H9 (cell line): ENCODE results near the gene CPAMD8. TPM values are rescaled to one million over a fixed set of nuclear protein-coding genes. Genes with fewer than 3 reads are reported as not detected.

Source experiments
- DNase-seq: peaks from one replicate; pipeline ENCODE4 v3.0.0-alpha.2; 2017
- H2AFZ ChIP-seq: one replicate; pipeline ENCODE4 v1.6.1; 2013; ENCODE audit warnings: mild to moderate bottlenecking, low read length, control low read depth, moderate library complexity
- H2AK5ac ChIP-seq: 2 replicates; pipeline ENCODE4 v1.6.1; 2013; ENCODE audit warnings: low read length, control low read depth, mixed read lengths; ENCODE audit not compliant: insufficient read length
- H2BK120ac ChIP-seq: one replicate; pipeline ENCODE4 v1.6.1; 2013; ENCODE audit warnings: low read depth, mild to moderate bottlenecking, low read length, control low read depth, inconsistent platforms; ENCODE audit not compliant: poor library complexity, severe bottlenecking
- H2BK12ac ChIP-seq: 2 replicates; pipeline ENCODE4 v1.6.1; 2013; ENCODE audit warnings: low read length, control low read depth, mixed read lengths, low read depth; ENCODE audit not compliant: insufficient read length
- H2BK15ac ChIP-seq: 2 replicates; pipeline ENCODE4 v1.6.1; 2013; ENCODE audit warnings: low read depth, low read length, control low read depth
- H2BK20ac ChIP-seq: one replicate; pipeline ENCODE4 v1.6.1; 2013; ENCODE audit warnings: low read depth, mild to moderate bottlenecking, low read length, control low read depth, inconsistent platforms; ENCODE audit not compliant: poor library complexity, severe bottlenecking
- H2BK5ac ChIP-seq: 2 replicates; pipeline ENCODE4 v1.6.1; 2013; ENCODE audit warnings: low read length, control low read depth, mixed read lengths; ENCODE audit not compliant: insufficient read length
- H3K14ac ChIP-seq: 2 replicates; pipeline ENCODE4 v1.6.1; 2013; ENCODE audit warnings: low read length, control low read depth; ENCODE audit not compliant: insufficient read depth
- H3K18ac ChIP-seq: 2 replicates; pipeline ENCODE4 v1.6.1; 2013; ENCODE audit warnings: low read depth, mild to moderate bottlenecking, mixed read lengths, low read length, control low read depth; ENCODE audit not compliant: insufficient read length
- H3K23ac ChIP-seq: 2 replicates; pipeline ENCODE4 v1.6.1; 2013; ENCODE audit warnings: low read length, control low read depth, mixed read lengths, low read depth; ENCODE audit not compliant: insufficient read length
- H3K23me2 ChIP-seq: 2 replicates; pipeline ENCODE4 v1.6.1; 2013; ENCODE audit warnings: low read depth, mild to moderate bottlenecking, mixed read lengths, low read length, control low read depth; ENCODE audit not compliant: insufficient read length, poor library complexity, severe bottlenecking
- H3K27ac ChIP-seq: 2 replicates; pipeline ENCODE4 v1.5.1; 2013; ENCODE audit warnings: low read length, control low read depth, mixed read lengths, low read depth; ENCODE audit not compliant: insufficient read length
- H3K27me3 ChIP-seq: 2 replicates; pipeline ENCODE4 v1.6.1; 2013; ENCODE audit warnings: low read length, control low read depth, inconsistent platforms; ENCODE audit not compliant: insufficient read depth
- H3K4ac ChIP-seq: 2 replicates; pipeline ENCODE4 v1.6.1; 2013; ENCODE audit warnings: low read depth, mild to moderate bottlenecking, control low read depth, inconsistent platforms, low read length, moderate library complexity
- H3K4me1 ChIP-seq: 2 replicates; pipeline ENCODE4 v1.6.1; 2013; ENCODE audit warnings: low read length, control low read depth, inconsistent platforms; ENCODE audit not compliant: insufficient read depth
- H3K4me2 ChIP-seq: 2 replicates; pipeline ENCODE4 v1.6.1; 2013; ENCODE audit warnings: low read length, control low read depth, mixed read lengths; ENCODE audit not compliant: insufficient read length, insufficient read depth
- H3K56ac ChIP-seq: 2 replicates; pipeline ENCODE4 v1.6.1; 2013; ENCODE audit warnings: low read depth, mild to moderate bottlenecking, mixed read lengths, low read length, control low read depth; ENCODE audit not compliant: insufficient read length
- H3K79me1 ChIP-seq: 2 replicates; pipeline ENCODE4 v1.6.1; 2013; ENCODE audit warnings: low read depth, mild to moderate bottlenecking, moderate library complexity, low read length, control low read depth, inconsistent platforms; ENCODE audit not compliant: insufficient read depth, poor library complexity, severe bottlenecking
- H3K79me2 ChIP-seq: 2 replicates; pipeline ENCODE4 v1.6.1; 2013; ENCODE audit warnings: low read length, control low read depth, inconsistent platforms; ENCODE audit not compliant: insufficient read depth
- H3K9ac ChIP-seq: 2 replicates; pipeline ENCODE4 v1.6.1; 2013; ENCODE audit warnings: low read length, control low read depth, mixed read lengths; ENCODE audit not compliant: insufficient read length; ENCODE audit errors: extremely low read depth
- H3K9me3 ChIP-seq: one replicate; pipeline ENCODE4 v1.6.1; 2013; ENCODE audit warnings: low read depth, low read length, inconsistent platforms; ENCODE audit not compliant: control insufficient read depth
- H3T11ph ChIP-seq: one replicate; pipeline ENCODE4 v1.6.1; 2013; ENCODE audit warnings: mild to moderate bottlenecking, low read length, control low read depth, inconsistent platforms
- H4K20me1 ChIP-seq: one replicate; pipeline ENCODE4 v1.6.1; 2013; ENCODE audit not compliant: control insufficient read depth, insufficient read length, insufficient read depth
- H4K5ac ChIP-seq: 2 replicates; pipeline ENCODE4 v1.6.1; 2013; ENCODE audit warnings: low read depth, mild to moderate bottlenecking, mixed read lengths, low read length, control low read depth; ENCODE audit not compliant: insufficient read length
- H4K8ac ChIP-seq: replicated peaks from 2 replicates; pipeline ENCODE4 v1.6.1; 2013; ENCODE audit warnings: low read length, control low read depth, mixed read lengths, low read depth; ENCODE audit not compliant: insufficient read length
- H4K91ac ChIP-seq: 2 replicates; pipeline ENCODE4 v1.6.1; 2013; ENCODE audit warnings: low read depth, mild to moderate bottlenecking, moderate library complexity, mixed read lengths, low read length, control low read depth; ENCODE audit not compliant: insufficient read length
- H3K27ac Mint-ChIP-seq, 3 experiments: 2 replicates in 2 of 3; 3 replicates in 1 of 3; pipeline ENCODE4 v1.8.0; 2020 to 2021; ENCODE audit warnings: mixed read lengths in 3 of 3, mild to moderate bottlenecking in 1 of 3, moderate library complexity in 1 of 3
- H3K27me3 Mint-ChIP-seq: 2 replicates; pipeline ENCODE4 v1.8.0; 2021; ENCODE audit warnings: low read depth, mild to moderate bottlenecking, moderate library complexity, mixed read lengths
- H3K36me3 Mint-ChIP-seq, 3 experiments: 2 replicates in 2 of 3; 3 replicates in 1 of 3; pipeline ENCODE4 v1.8.0; 2020 to 2021; ENCODE audit warnings: low read depth in 3 of 3, mixed read lengths in 3 of 3; ENCODE audit not compliant: insufficient read depth in 1 of 3
- H3K4me1 Mint-ChIP-seq, 2 experiments: 2 replicates each; pipeline ENCODE4 v1.8.0; 2020; ENCODE audit warnings: mixed read lengths in 2 of 2
- H3K4me3 Mint-ChIP-seq, 2 experiments: 2 replicates in 1 of 2; 3 replicates in 1 of 2; pipeline ENCODE4 v1.8.0; 2020 to 2021; ENCODE audit warnings: mild to moderate bottlenecking in 2 of 2, mixed read lengths in 2 of 2, moderate library complexity in 1 of 2
- H3K9me3 Mint-ChIP-seq, 2 experiments: 2 replicates in 1 of 2; 3 replicates in 1 of 2; pipeline ENCODE4 v1.8.0; 2020; ENCODE audit warnings: mild to moderate bottlenecking in 2 of 2, mixed read lengths in 2 of 2, moderate library complexity in 1 of 2
- CTCF ChIP-seq: fragments of 200-600 bp; sonication (generic); conservative IDR thresholded peaks from 3 replicates; pipeline ENCODE4 v1.8.0; 2021; ENCODE audit warnings: antibody characterized with exemption, mild to moderate bottlenecking
- WGBS: extraction: QIAGEN DNeasy Blood & Tissue Kit; methylation state at CpG from one replicate; pipeline ENCODE4 v1.1.7; 2013; ENCODE audit warnings: missing lambda C conversion rate, low lambda C conversion rate, mixed read lengths; ENCODE audit not compliant: insufficient read length; ENCODE audit errors: extremely low coverage; 5-methylcytosine and 5-hydroxymethylcytosine counted together
- total RNA-seq: library from RNA; stranded (reverse); gene quantifications from 2 replicates; pipeline ENCODE4 v1.2.1, GENCODE V29; 2021

Gene CPAMD8
- total RNA-seq, 1 experiment from 2014 or later: 12.0 TPM

GRCh38 chr19:16936901-16937300, 89.7 kb downstream of the CPAMD8 start:
- no peak overlapping the region for H3K4me2 ChIP-seq
- no peaks in the 10 kb centered on the region for H3K23me2 ChIP-seq
- no peak overlapping the region for H3K23ac ChIP-seq
- H4K91ac ChIP-seq: no peak overlapping the region
- no peak overlapping the region for H3K27ac ChIP-seq
- H3T11ph ChIP-seq: no peak overlapping the region
- H3K4ac ChIP-seq: no peak overlapping the region
- no peak overlapping the region for H2BK15ac ChIP-seq
- H3K79me1 ChIP-seq: no peaks in the 10 kb centered on the region
- no peak overlapping the region for H2BK120ac ChIP-seq
- Mint-ChIP-seq H3K4me1 (peaks cover 7 to 10% of the 10 kb centered on the region in 2 experiments), H3K36me3 (peaks cover 5 to 14% (median 10%) of the 10 kb centered on the region in 3 experiments; a peak in 5 of 7 replicates), H3K4me3 (no peak overlapping the region; a peak in 1 of 5 replicates), H3K27ac (no peak overlapping the region), H3K9me3 (peaks cover 18 to 19% of the 10 kb centered on the region in 2 experiments), H3K27me3 (peaks cover 2% of the 10 kb centered on the region)
- H2BK5ac ChIP-seq: no peak overlapping the region
- H3K18ac ChIP-seq: no peak overlapping the region
- H3K4me1 ChIP-seq: no peaks in the 10 kb centered on the region
- DNase-seq: no peak
- H2BK12ac ChIP-seq: no peak overlapping the region
- H2BK20ac ChIP-seq: no peak overlapping the region
- no peak for TF ChIP-seq CTCF
- H3K56ac ChIP-seq: no peak overlapping the region
- H2AK5ac ChIP-seq: no peak overlapping the region
- H3K27me3 ChIP-seq: no peaks in the 10 kb centered on the region
- no peaks in the 10 kb centered on the region for H4K20me1 ChIP-seq
- WGBS: no CpG with 5 or more reads among the region's 2 CpGs
- H4K5ac ChIP-seq: no peak overlapping the region
- no peaks in the 10 kb centered on the region for H3K79me2 ChIP-seq
- no peaks in the 10 kb centered on the region for H3K9me3 ChIP-seq
- no peak overlapping the region for H3K9ac ChIP-seq
- no peak overlapping the region for H3K14ac ChIP-seq
- H4K8ac ChIP-seq: no peak overlapping the region
- H2AFZ ChIP-seq: no peak overlapping the region
